GM12874 (cell line): ENCODE measurements around the gene ARHGAP44.
A peak's percentile ranks its signal among the peaks of the same experiment; 100 is the strongest.

Experiments
- CTCF ChIP-seq: IDR thresholded peaks from 2 replicates; pipeline ENCODE4 v1.5.1; 2011; ENCODE audit warnings: low read depth, mild to moderate bottlenecking, control low read depth, low read length, moderate library complexity; ENCODE audit not compliant: insufficient read depth

Gene ARHGAP44

GRCh38 chr17:12996357-12996756 is 207.1 kb downstream of the ARHGAP44 start:
- no peak for TF ChIP-seq CTCF

- TF ChIP-seq CTCF: no peak
These were observed 207.6 kb downstream of the ARHGAP44 start for GRCh38 chr17:12996941-12997340.

GRCh38 chr17:12998461-12998860 is 209.2 kb downstream of the ARHGAP44 start:
- no peak for TF ChIP-seq CTCF

GRCh38 chr17:12998874-12999273 is 209.6 kb downstream of the ARHGAP44 start:
- TF ChIP-seq CTCF: no peak

- TF ChIP-seq CTCF: no peak
These were observed 211.3 kb downstream of the ARHGAP44 start for GRCh38 chr17:13000561-13000960.

- no peak for TF ChIP-seq CTCF
These were observed 212.8 kb downstream of the ARHGAP44 start for GRCh38 chr17:13001991-13002615.

- TF ChIP-seq CTCF: peak; percentile 63
These were observed 213.6 kb downstream of the ARHGAP44 start for GRCh38 chr17:13002761-13003453.
